ENCODE results near the gene FAM107A.

The FAM107A gene

DNA sequence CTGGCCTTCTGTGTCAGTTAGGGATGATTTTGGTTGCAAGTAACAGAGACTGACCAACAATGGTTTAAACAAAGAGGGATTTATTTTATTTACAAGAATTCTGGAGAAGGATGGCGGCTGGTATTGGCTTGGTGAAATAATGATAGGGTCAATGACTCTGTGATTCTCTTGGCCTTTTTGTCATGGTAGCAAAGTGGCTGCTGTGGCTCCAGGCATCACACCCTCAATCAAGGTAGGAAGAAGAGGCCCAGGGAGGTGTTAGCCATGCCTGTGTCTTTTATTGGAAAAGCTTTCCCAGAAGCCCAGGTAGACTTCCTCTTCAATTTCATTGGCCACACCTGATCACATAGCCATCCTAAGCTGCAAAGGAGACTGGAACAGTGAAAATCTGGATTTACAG, 13.1 kb downstream of the FAM107A start:
- no peak for TF ChIP-seq CTCF (IDR thresholded peaks at IDR 0.05; ENCODE audit: low read length, missing control alignments)
- H3K4me3 ChIP-seq (replicated peaks; ENCODE audit: low read depth, low read length): no peak overlapping the region
- no peak for DNase-seq (ENCODE audit: low read depth)

GRCh38 chr3:58563386-58564035, 13.7 kb downstream of the FAM107A start:
- H3K4me3 ChIP-seq (replicated peaks; ENCODE audit: low read depth, low read length): no peak overlapping the region
- DNase-seq (ENCODE audit: low read depth): peak; percentile 27
- TF ChIP-seq CTCF (IDR thresholded peaks at IDR 0.05; ENCODE audit: low read length, missing control alignments): no peak

DNA sequence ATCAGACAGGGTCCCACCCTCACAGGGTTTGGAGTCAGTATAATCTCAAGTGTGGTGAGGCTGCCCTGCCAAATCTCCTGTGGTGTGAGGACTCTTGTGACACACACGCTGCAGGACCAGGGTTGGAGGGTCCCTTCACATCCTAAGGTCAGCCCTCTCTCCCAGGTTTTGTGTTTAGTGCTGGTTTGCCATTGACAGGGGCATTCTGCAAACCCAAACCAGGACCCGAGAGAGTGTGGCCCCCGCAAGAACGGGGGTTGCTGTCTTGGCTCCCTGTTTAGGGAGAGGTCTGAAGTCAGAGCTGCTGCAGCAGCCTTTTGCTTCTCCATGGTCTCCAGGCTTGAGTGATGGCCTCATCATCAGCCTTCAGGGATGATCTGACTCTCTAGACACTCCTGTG, 14.7 kb downstream of the FAM107A start:
- no peak for DNase-seq (ENCODE audit: low read depth)
- H3K4me3 ChIP-seq (replicated peaks; ENCODE audit: low read depth, low read length): no peak overlapping the region
- TF ChIP-seq CTCF (IDR thresholded peaks at IDR 0.05; ENCODE audit: low read length, missing control alignments): no peak

DNA sequence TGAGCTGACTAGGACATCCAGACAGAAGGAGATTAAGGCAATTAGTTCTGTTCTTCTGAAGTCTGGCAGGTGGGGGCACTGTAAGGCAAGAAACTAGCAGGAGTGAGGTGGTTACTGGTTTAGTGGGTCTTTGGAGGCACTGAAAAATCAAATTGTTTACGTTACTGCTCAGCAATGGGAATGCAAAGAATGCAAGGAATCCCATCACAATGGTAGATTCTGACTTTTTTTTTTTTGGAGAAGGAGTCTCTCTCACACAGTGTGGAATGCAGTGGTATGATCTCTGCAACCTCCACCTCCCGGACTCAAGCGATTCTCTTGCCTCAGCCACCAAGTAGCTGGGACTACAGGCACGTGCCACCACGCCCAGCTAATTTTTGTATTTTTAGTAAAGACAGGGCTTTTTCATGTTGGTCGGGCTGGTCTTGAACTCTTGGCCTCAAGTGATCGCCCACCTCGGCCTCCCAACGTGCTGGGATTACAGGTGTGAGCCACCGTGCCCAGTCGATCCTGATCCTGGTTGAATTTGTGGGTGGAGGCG, 16.4 kb downstream of the FAM107A start:
- TF ChIP-seq CTCF (IDR thresholded peaks at IDR 0.05; ENCODE audit: low read length, missing control alignments): peak; percentile 62
- peak; percentile 95 for DNase-seq (ENCODE audit: low read depth)
- H3K4me3 ChIP-seq (replicated peaks; ENCODE audit: low read depth, low read length): no peak overlapping the region

DNA sequence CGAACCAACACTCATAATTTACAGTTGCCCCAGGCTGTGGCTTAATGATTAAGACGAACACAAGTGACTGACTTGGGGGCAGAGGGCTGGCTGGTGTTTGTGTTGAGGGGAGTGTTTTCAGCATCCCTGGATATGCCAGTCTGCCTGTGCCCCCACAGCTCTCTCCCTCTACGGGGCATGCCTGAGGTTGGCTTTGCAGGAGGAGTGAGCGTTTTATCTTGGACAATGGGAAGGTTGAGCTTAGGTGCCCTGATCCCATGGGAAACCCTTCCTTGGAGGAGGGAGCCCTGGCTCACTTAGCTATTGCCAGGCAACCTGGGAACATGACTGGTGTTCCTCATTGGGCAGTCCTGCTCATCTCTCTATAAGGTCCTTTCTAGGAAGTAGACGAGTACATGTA, 17.6 kb downstream of the FAM107A start:
- H3K4me3 ChIP-seq (replicated peaks; ENCODE audit: low read depth, low read length): no peak overlapping the region
- TF ChIP-seq CTCF (IDR thresholded peaks at IDR 0.05; ENCODE audit: low read length, missing control alignments): no peak
- no peak for DNase-seq (ENCODE audit: low read depth)

- no peak for TF ChIP-seq CTCF (IDR thresholded peaks at IDR 0.05; ENCODE audit: low read length, missing control alignments)
- no peak for DNase-seq (ENCODE audit: low read depth)
Measured at GRCh38 chr3:58557491-58557890, 19.7 kb downstream of the FAM107A start.

DNA sequence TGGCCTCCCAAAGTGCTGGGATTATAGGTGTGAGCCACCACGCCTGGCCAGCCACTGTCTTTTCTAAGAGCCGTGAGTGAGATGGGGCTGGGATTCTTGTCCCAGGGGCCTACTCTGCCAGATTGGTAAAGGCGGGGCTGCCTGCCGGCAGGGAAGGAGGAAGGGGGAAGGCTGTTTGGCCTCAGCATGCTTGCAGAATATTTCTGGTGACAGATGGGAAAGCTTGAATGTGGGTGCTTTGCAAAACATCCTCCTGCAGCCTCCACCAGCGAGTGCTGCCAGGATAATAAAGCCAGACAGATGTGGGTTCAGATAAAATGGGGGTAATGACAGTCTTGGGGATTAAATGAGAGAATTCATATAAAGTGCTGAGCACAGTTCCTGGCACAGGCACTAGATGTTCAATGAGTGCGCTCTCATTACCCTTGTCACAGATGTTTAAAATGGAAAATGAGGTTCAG, 20.4 kb downstream of the FAM107A start:
- TF ChIP-seq CTCF (IDR thresholded peaks at IDR 0.05; ENCODE audit: low read length, missing control alignments): no peak
- no peak overlapping the region for H3K4me3 ChIP-seq (replicated peaks; ENCODE audit: low read depth, low read length)
- DNase-seq (ENCODE audit: low read depth): no peak

More at GRCh38 chr3:58557491-58557890, 19.7 kb downstream of the FAM107A start:
- no peak overlapping the region for H3K4me3 ChIP-seq (replicated peaks; ENCODE audit: low read depth, low read length)
